ENCODE measurements around the gene MYO18A.
"Not testable (repeated sequence)": the region's sequence is repeated elsewhere in the genome, so short reads cannot be mapped to it uniquely, and the experiment has no call there.

MYO18A gene

DNA sequence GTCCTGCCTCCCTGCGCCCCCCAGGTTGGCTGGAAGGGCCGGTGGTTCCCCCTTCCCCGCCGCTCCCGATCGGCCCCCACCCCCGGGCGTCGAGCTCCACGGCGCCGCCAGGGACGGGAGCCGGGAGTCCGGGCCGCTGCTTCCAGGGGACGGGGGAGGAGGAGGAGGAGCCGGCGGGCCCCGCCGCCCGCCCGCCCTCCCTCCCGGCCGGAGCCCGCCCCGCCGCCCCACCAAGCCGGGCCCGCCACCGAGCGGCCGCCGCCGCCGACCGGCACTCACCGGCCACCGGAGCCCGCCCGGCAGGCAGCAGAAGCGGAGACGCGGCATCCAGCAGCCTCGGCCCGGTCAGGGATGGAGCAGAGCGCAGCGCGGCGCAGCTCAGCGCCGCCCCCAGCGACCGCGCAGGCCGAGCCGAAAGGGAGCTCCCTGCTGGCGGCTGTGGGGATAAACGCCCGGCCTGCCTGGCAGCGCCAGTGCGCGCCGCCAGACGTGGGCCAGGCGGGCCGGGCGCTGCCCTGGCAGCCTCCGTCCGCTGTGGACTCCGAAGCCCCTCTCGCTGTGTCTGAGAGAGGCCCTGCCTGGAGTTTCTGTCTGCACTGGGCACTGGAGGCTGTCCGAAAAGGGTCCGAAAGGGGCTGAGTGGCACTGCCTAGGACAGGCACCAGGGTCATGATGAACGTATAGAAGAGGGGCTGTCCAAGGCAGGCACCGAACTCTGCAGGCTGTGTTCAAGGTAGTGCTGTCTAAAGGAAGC is at the start of gene MYO18A:
TSS of gene MYO18A (minus strand) at position 365 of the 754 bp plus-strand sequence. CDS start 13,458 bp downstream, outside the sequence.
- peak; percentile 68 to 73 for DNase-seq

GRCh38 chr17:29225396-29225795 is 45.2 kb upstream of the MYO18A start:
- no peak for DNase-seq

GRCh38 chr17:29221338-29221737 is 41.1 kb upstream of the MYO18A start:
- DNase-seq: not testable (repeated sequence)

DNA sequence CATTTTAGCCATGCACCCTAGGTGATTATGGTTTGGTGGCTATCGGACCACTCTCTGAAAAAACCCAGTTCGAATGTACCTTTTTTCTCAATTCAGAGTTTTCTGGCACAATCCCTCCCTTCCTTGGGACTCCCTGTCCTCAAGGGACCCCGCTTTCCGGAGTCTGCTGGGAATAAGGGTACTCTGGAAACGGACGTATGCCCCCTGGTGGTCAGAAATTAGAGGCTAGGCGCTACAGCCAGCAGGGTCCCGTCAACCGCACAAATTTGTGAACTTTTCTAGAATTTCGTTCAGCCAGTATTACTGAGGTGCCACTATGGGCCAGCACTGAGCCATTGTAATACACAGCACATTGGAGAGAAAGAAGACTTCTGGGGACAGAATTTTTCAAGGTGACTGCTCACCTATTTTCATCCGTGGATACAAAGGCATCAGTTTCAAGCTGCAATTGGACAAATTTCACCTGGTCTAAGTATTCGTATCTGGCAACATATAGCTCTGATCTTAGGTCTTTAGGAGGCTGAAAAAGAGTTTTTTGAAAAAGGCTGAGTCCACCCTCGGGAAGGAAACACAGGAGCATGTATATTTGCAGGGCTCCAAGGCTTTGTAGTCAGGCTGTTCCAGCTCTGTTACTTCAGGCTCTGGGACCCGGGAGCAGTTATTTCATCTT is 39.3 kb upstream of the MYO18A start:
- peak; percentile 59 to 63 for DNase-seq

GRCh38 chr17:29216856-29217255 is 36.7 kb upstream of the MYO18A start:
- DNase-seq: no peak

DNA sequence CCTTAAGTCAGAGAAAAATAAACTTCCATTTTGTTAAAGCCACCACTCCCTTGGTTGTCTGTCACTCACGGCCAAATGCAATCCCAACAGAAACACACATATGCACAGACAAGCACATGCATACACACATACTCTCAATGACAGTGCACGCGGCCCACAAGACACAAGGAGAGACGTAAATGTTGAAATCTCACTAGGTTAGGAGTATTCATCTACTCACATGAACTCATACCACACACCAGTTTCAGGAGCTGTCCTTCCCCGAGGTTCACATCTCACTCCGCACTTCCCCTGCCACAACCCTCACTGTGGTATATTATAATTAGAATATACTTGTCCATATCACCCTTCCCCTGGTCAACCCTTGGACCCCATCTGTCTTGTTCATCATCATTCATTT is 36.0 kb upstream of the MYO18A start:
- no peak for DNase-seq

DNA sequence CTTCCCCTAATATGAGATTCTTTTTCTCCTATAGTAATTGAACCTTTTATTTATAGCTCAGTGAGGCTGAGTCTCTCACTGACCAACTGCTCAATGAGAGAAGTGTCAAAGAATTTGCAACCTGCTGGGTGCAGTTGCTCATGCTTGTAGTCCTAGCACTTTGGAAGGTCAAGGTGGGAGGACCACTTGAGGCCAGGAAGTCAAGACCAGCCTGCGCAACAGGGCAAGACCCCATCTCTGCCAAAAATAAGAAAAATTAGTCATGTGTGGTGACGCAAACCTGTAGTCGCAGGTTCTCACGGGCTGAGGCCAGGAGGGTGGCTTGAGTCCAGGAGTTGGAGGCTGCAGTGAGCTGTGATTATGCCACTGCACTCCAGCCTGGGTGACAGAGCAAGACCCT is 35.5 kb upstream of the MYO18A start:
- DNase-seq: no peak

DNA sequence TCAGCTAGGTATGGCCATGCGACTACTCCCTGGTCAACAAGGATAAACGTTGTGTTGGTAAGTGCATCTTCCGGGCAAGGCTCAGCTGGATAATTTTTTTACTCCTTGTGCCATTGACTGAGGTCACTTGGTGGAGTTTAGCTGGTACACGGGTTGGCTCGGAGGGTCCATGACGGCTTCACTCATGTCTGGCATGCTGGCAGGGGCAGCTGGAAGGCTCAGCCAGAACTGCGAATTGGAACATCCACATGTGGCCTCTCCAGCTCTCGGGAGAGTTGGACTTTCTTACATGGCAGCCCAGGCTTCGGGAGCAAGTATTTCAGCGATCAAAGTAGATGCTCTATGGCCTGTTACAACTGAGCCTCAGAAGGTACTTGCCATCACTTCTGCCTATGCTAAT is 35.0 kb upstream of the MYO18A start:
- no peak for DNase-seq

GRCh38 chr17:29214215-29215146 is 34.3 kb upstream of the MYO18A start:
- no peak for DNase-seq

DNA sequence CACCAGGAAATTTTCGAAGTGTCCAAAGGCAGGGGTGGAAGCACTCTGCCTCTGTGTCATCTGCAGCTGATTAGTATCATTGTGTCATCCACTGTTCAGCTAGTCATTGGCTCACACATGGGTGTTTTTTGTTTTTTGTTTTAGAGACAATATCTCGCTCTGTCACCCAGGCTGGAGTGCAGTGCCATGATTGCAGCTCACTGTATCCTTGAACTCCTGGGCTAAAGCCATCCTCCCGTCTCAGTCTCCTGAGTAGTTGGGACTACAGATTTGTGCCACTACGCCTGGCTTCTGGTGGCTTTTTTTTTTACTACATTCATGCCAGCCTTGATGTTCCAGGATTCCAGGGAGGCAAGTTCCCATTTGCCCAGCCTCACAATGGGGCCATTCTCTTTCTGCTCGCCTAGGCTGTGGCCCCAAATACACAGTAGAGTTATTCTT is 32.5 kb upstream of the MYO18A start:
- DNase-seq: no peak

GRCh38 chr17:29212094-29212631 is 32.0 kb upstream of the MYO18A start:
- no peak for DNase-seq

- DNase-seq: no peak
Measured at GRCh38 chr17:29210879-29211278, 30.7 kb upstream of the MYO18A start.

GRCh38 chr17:29209073-29209472 is 28.9 kb upstream of the MYO18A start:
- no peak for DNase-seq

DNA sequence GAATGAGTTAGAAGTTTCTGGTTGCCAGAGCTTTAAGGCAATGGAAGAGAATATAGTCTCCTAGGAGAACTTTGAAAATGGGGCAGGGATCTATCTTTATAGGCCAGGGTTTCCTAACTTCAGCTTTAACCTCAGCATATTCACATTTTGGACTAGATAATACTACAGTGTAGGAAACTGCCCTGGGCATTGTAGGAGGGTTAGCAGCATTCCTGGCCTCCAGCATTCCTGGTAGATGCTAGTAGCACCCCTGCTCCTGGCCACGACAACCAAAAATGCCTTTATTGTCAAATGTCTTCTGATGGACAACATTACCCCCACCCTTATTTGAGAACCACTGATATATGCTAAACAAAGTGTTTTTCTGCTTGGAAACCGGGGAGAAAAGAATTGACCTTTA is 27.8 kb upstream of the MYO18A start:
- DNase-seq: no peak

- DNase-seq: no peak
Measured at GRCh38 chr17:29205047-29205446, 24.8 kb upstream of the MYO18A start.

- not testable (repeated sequence) for DNase-seq
Measured at GRCh38 chr17:29204068-29204804, 24.0 kb upstream of the MYO18A start.

- no peak for DNase-seq
Measured at GRCh38 chr17:29197516-29198272, 17.5 kb upstream of the MYO18A start.

GRCh38 chr17:29196769-29197515 is 16.7 kb upstream of the MYO18A start:
- DNase-seq: no peak

- no peak for DNase-seq
Measured at GRCh38 chr17:29195465-29196081, 15.4 kb upstream of the MYO18A start.

DNA sequence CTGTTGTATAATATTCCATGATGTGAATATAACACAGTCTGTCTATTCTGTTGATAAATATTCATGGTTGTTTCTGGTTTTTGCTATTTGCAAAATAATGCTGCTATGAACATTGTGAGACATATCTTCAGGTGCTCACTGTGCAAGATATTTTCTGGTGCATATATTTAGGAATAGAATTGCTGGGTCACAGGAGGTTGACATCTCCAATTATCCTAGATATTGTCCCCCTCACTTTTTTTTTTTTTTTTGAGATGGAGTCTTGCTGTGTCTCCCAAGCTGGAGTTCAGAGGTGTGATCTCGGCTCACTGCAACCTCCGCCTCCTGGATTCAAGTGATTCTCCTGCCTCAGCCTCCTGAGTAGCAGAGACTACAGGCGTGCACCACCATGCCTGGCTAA is 14.5 kb upstream of the MYO18A start:
- DNase-seq: no peak

Data from activated CD4-positive, alpha-beta T cell treated with anti-CD3 and anti-CD28 coated beads, Interleukin-2, amount 50 U/mL, for 4 hours (primary cell).